UCSD-AML1 (cell line): ENCODE measurements around the gene OR1B1.
"Not testable (repeated sequence)": the region's sequence is repeated elsewhere in the genome, so short reads cannot be mapped to it uniquely, and the experiment has no call there.

Experiments used
- DNase-seq: peaks from one replicate; lab custom pipeline; 2025; ENCODE audit not compliant: unreplicated experiment; lab: John Stamatoyannopoulos, UW

OR1B1 gene

GRCh38 chr9:122657527-122657926 lies at the start of gene OR1B1:
OR1B1 (minus strand) TSS chr9:122657627.
- DNase-seq: no peak

DNA sequence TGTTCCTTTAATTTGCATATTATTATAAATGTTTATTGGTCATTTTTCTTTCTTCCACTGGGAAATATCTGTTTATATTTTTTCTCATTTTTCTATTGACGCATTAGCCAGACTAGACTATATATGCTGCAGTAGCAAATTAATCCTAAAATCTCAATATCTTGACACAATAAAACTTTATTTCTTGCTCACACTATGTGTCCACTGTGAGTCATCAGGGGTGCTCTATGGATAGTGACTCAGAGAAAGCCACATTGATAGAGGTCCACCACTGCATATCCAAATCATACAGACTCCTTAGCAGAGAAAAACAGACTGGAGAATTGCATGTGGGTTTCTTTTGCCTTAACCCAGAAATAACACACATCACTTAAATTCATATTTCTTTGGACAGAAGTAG lies 38.3 kb upstream of the OR1B1 start:
- no peak for DNase-seq

DNA sequence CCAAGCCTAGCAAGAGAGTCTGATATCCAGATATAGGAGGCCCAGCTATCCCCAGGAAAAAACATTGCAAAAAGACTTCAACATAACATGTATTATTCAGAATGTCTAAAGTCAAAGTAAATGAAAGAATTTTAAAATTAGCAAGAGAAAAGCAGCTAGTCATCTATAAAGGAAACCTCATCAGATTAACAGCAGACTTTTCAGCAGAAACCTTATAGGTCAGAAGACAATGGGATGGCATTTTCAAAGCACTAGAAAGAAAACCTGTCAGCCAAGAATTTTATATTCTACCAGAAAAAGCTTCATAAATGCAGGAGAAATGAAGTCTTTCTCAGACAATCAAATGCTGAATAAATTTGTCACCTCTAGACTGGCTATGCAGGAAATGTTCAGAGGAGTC lies 27.4 kb upstream of the OR1B1 start:
- no peak for DNase-seq

- no peak for DNase-seq
These were observed 15.1 kb upstream of the OR1B1 start for GRCh38 chr9:122672481-122672880.

DNA sequence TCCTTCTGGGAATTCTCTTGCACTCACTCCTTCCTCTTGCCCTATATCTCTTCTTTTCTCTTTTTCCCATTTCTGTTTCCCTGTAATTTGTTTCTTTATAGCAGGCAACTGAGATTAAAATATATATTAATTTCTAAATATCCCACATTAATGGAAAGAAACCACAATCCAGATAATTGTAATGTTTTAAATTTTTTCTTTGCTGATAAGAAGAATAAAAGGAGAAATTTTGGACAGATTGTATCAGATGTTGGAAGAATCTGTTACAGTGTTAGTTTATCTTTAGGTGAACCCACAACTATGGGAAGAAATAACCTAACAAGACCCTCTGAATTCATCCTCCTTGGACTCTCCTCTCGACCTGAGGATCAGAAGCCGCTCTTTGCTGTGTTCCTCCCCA lies 4.0 kb upstream of the OR1B1 start, which contains the start of gene OR1L1:
OR1L1 (plus strand) TSS at position 301 of the 400 bp plus-strand sequence; CDS start at position 301, 0 bp downstream.
- no peak for DNase-seq

GRCh38 chr9:122656378-122656777 lies 1.0 kb downstream of the OR1B1 start:
- DNase-seq: no peak

DNA sequence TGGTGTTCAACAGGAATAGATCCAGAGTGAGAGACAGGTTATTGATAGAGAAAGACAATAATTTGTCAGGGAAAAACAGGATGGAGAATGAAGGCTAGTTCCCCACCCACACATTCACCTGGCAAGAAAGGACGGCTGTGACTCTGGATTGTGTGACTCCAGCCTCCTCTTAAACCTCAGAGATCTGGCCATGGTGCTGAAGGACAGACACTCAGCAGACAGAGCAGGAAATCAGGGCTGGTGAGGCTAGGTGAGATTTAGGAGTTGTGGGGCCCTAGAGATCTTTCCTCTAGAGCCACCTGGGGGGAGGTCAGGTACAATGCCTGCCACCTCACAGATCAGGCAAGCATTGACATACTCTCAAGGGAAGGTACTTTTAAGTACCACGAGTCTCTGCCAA lies 15.2 kb downstream of the OR1B1 start:
- DNase-seq: no peak

GRCh38 chr9:122619996-122620395 lies 37.4 kb downstream of the OR1B1 start:
- DNase-seq: no peak

DNA sequence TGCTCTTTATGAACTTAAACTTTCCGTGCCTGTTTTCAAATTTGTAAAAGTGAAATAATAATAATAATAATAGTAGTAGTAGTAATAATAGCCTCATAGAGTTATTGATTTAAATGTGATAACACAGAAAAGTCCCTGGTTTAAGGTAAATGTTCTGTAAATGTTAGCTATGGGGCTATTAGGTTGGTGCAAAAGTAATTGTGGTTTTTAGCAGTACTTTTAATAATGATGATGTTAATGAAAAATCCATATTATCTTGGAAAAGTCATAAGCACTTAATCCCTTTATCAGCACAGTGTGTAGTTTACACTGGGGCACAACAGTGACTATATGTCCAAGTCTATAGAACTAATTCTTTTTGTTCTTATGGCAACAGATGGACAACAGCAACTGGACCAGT lies 43.1 kb downstream of the OR1B1 start, which contains the start of gene OR1Q1:
OR1Q1 (plus strand) TSS at position 377 of the 400 bp plus-strand sequence; CDS start at position 377, 0 bp downstream.
- no peak for DNase-seq

GRCh38 chr9:122609804-122610203 lies 47.6 kb downstream of the OR1B1 start:
- DNase-seq: no peak

- no peak for DNase-seq
These were observed 50.8 kb downstream of the OR1B1 start for GRCh38 chr9:122606587-122606986.

DNA sequence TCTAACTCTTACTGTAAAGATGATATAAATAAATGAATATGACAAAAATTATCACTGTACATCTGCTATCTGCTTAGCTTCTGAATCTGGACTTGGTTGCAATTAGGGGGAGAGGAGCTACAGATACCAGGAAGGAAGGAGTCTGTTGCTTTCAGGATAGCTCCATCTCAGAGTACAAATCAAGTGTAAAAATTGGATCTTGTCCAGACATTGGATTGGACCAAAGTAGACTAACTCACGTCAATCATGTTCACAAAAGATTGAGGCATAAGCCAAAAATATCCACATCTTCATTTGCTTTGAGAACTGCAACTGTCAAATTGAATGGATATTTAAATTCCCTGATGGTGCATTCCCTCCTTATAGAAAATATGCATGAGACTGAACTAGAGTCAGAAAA lies 51.7 kb downstream of the OR1B1 start:
- no peak for DNase-seq

DNA sequence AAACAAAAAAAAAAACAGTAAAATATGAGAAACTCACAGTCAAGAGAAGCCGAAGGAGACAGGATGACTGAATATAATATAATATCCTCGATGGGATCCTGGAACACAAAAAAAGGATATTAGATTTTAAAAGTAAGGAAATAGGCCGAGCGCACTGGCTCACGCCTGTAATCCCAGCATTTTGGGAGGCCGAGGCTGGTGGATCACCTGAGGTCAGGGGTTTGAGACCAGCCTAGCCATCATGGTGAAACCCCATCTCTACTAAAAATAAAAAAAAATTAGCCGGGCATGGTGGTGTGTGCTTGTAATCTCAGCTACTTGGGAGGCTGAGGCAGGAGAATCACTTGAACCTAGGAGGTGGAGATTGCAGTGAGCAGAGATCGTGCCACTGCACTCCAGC lies 74.1 kb downstream of the OR1B1 start, which contains the start of gene OR1L8:
OR1L8 (minus strand) TSS at position 101 of the 400 bp plus-strand sequence. CDS start 14,907 bp downstream, outside the sequence.
- not testable (repeated sequence) for DNase-seq

- no peak for DNase-seq
These were observed 77.1 kb downstream of the OR1B1 start for GRCh38 chr9:122580360-122580759.

- DNase-seq: no peak
These were observed 77.6 kb downstream of the OR1B1 start for GRCh38 chr9:122579874-122580273.
